Fibroblast of peridontal ligament (primary cell): ENCODE results near the gene SAA4.
"Not testable (repeated sequence)": the region's sequence is repeated elsewhere in the genome, so short reads cannot be mapped to it uniquely, and the experiment has no call there.

ENCODE experiments used
- DNase-seq: peaks from one replicate; pipeline ENCODE4 v3.0.0-alpha.2; 2010; ENCODE audit errors: extremely low read depth

The SAA4 gene

GRCh38 chr11:18247191-18247581 is 10.6 kb upstream of the SAA4 start:
- DNase-seq: not testable (repeated sequence)

GRCh38 chr11:18246379-18247190 is 10.0 kb upstream of the SAA4 start:
- not testable (repeated sequence) for DNase-seq

GRCh38 chr11:18245396-18245795 is 8.8 kb upstream of the SAA4 start:
- DNase-seq: no peak

GRCh38 chr11:18243783-18244362 is 7.3 kb upstream of the SAA4 start:
- peak; percentile 79 for DNase-seq

GRCh38 chr11:18239655-18240054 is 3.1 kb upstream of the SAA4 start:
- DNase-seq: no peak

- no peak for DNase-seq
Observed at GRCh38 chr11:18235394-18236334, 938 bp downstream of the SAA4 start.

- no peak for DNase-seq
Observed at GRCh38 chr11:18233912-18234311, 2.7 kb downstream of the SAA4 start.

- DNase-seq: no peak
Observed at GRCh38 chr11:18230859-18231258, 5.7 kb downstream of the SAA4 start.

- no peak for DNase-seq
Observed at GRCh38 chr11:18229501-18229900, 7.1 kb downstream of the SAA4 start.

- no peak for DNase-seq
Observed at GRCh38 chr11:18225913-18226312, 10.7 kb downstream of the SAA4 start.

- no peak for DNase-seq
Observed at GRCh38 chr11:18223591-18224387, 12.8 kb downstream of the SAA4 start.

- no peak for DNase-seq
Observed at GRCh38 chr11:18222814-18223421, 13.7 kb downstream of the SAA4 start.

- no peak for DNase-seq
Observed at GRCh38 chr11:18221274-18221876, 15.2 kb downstream of the SAA4 start.

GRCh38 chr11:18209058-18209457 is 27.5 kb downstream of the SAA4 start:
- no peak for DNase-seq

- no peak for DNase-seq
Observed at GRCh38 chr11:18204771-18205170, 31.8 kb downstream of the SAA4 start.

- no peak for DNase-seq
Observed at GRCh38 chr11:18204220-18204619, 32.4 kb downstream of the SAA4 start.

GRCh38 chr11:18203723-18204122 is 32.9 kb downstream of the SAA4 start:
- DNase-seq: peak; percentile 3

GRCh38 chr11:18197738-18198137 is 38.9 kb downstream of the SAA4 start:
- not testable (repeated sequence) for DNase-seq

GRCh38 chr11:18196532-18196931 is 40.1 kb downstream of the SAA4 start:
- no peak for DNase-seq

- DNase-seq: no peak
Observed at GRCh38 chr11:18193010-18193409, 43.6 kb downstream of the SAA4 start.

- no peak for DNase-seq
Observed at GRCh38 chr11:18191376-18191775, 45.2 kb downstream of the SAA4 start.
